Fibroblast of the conjunctiva (primary cell): ENCODE results near the gene LRIG1.

ENCODE experiments used
- DNase-seq: peaks from one replicate; pipeline ENCODE4 v3.0.0-alpha.2; 2010; ENCODE audit warnings: low read depth

The LRIG1 gene

DNA sequence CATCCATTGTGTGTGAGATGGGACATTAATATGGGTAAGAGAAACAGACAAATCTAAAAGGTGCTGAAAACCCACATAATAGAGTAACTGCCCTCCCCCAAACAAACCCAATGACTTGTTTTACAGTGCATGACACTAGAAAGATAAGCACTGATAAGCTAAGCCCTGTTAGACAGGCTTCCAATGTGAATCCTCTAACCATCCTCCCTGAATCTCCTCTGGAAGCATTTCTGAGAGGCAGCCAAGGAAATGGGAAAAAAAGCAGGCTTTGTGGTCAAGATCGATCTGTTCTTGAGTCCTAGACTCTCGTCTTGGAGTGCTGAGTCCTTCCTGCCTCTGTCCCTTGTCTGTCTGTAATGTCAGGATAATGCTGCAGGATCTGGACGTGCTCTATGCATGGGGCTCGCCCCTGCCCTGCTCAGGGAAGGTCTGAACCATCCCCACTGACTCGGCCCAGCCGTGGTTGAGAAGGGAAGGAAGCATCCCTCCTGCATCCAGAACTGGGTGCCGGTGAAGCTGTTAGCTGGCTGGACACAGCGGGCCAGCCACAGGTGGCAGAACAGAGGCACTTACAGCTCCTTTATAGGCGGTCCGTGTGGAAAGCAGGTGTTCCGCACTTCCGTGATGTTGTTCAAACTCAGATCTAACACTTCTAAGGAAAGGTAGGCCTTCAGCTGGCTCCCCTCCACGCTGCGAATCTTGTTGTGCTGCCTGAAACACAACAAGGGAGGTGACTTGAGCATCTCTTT is 84.1 kb downstream of the LRIG1 start:
- DNase-seq = no peak

GRCh38 chr3:66415867-66416428 is 84.9 kb downstream of the LRIG1 start:
- no peak for DNase-seq

- no peak for DNase-seq
Measured at GRCh38 chr3:66414846-66415245, 86.0 kb downstream of the LRIG1 start.

DNA sequence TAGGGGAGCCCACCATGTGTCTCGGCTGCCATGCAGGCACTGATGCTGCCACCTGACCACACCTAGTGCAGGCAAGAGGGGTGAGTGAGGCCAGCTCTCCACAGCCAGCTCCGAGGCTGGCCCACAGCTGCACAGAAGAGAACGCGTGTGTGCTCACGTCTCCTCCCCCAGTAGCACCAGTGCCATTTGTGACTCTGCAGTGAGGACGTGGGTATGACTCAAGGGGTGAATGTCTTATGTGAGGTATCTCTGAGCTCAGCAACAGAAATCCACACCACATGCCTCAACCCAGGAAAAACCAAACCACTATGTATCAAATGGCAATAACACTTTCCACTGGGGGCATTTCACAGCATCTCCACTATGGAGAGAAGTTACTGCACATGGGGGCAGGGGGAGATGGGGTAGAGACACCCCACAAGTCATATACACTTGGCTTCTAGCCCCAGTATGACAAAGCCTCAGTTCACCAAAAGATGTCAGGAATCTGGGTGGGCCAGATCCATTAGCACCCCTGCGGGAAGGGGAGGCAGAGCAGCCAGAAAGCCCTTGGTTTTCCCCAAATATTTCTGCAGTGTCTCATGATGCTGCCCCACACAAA is 87.6 kb downstream of the LRIG1 start:
- no peak for DNase-seq

DNA sequence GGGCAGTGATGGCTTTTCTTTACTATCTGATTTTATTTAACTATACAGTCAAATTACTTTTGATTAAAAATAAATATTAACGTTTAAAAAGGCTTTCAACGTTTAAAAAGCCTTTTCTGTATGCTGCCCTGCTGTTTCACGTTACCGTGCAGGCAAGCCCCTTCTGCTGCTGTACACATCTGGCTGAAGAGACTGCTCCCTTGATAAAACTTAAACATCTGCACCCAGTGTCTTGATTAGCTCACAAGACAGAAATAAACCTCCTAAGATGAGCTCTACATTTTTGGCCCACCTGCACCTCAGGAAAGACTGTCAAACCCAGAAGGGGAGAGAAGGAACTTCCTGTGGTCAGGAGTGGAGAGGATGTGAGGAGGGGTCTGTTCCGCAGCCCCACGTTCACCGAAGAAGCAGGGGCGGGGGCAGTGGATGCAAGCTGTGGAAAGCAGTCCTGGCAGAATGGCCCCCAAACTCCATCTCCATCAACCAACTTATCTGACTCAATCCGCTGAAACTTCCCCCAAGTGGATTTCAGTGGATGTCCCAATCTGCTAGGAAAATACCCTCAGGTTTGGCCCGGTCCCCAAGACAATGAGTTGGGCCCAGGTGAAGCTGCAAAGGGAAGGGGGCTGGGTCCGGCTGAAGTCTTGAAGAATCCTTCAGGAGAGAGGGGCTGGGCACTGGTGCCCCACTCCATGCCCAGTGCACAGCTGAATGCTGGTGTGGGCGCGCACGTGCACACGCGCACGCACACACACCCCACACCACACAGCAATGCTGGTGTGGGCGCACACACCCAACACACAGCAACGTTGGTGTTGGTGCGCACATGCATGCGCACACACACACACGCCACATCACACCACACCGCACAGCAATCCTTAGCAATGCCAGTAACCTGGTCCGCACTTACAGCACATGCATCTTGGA is 88.6 kb downstream of the LRIG1 start:
- DNase-seq = no peak

DNA sequence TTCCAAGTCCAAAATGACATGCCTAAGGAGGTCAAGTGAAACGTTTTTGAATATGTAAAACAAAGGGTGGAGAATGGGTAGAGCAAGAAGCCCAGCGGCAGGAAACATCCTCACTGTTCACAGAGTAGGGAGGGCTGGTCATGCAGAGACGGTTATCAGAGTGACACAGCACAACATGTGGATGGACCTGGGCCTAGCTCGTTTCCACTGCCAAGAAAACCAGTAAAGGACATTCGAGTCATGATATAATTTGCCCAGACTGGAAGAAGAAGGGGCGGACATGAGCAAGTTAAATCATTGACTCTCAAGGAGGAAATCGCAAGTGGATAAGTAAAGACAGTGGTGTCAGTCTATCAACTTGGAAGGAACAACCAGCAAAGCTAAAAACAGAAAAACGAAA is 89.3 kb downstream of the LRIG1 start:
- no peak for DNase-seq

DNA sequence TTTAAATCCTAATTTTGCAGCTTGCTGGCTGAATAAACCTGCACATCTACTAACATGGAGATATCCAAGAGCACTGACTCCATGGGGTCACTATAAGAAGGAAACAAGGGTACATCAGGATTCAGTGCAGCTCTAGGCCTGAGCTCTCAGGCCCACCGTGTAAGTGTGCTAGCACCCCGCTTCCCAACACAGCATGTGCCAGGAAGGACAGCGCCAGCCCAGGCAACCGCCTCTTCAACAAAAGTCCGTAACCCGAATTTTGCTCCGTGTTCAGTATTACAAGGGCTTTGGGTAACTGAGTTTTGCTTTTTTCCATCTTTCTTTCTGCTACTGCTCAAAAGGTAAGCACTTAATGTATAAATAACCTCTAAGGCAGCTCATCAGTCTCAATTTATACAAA is 89.8 kb downstream of the LRIG1 start:
- DNase-seq = no peak

- DNase-seq = no peak
Measured at GRCh38 chr3:66409771-66410754, 90.8 kb downstream of the LRIG1 start.

GRCh38 chr3:66407611-66408218 is 93.1 kb downstream of the LRIG1 start:
- no peak for DNase-seq

DNA sequence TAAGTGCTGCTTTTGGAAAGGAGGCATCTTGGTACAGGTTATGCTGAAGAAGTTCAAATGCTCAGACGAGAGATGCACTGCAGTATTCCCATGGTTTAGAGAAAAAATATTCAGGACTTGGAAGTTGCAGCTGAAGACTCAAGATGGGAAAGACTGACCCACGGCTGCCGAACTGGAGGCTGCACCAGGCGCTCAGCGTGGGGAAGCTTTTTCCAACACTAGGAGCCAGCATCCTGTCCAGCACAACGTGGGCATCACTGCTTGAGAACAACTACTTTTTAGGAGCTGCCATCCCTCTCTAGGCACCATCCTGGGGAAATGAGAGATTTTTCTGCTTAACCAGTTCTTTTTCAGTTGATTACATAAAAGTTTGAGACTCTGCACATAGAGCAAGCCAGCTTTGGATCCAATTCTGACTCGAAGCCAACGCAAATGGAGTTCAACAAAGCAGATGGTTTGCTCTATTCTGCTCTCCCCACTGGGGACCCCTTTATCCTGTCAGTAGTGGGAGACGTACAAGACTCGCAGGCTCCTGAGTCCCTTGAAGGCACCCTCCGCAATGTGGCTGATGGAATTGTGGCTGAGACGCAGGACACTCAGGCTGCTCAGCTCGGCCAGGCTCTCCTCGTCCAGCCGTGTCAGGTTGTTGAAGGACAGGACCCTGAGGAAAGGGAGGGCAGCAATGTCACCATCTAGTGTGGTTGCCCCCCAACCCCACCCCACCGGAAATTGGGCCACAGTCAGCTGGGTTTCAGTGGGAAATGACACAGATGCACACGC is 93.8 kb downstream of the LRIG1 start:
- no peak for DNase-seq

- DNase-seq = no peak
Measured at GRCh38 chr3:66406163-66406562, 94.7 kb downstream of the LRIG1 start.

GRCh38 chr3:66405701-66406091 is 95.1 kb downstream of the LRIG1 start:
- no peak for DNase-seq

DNA sequence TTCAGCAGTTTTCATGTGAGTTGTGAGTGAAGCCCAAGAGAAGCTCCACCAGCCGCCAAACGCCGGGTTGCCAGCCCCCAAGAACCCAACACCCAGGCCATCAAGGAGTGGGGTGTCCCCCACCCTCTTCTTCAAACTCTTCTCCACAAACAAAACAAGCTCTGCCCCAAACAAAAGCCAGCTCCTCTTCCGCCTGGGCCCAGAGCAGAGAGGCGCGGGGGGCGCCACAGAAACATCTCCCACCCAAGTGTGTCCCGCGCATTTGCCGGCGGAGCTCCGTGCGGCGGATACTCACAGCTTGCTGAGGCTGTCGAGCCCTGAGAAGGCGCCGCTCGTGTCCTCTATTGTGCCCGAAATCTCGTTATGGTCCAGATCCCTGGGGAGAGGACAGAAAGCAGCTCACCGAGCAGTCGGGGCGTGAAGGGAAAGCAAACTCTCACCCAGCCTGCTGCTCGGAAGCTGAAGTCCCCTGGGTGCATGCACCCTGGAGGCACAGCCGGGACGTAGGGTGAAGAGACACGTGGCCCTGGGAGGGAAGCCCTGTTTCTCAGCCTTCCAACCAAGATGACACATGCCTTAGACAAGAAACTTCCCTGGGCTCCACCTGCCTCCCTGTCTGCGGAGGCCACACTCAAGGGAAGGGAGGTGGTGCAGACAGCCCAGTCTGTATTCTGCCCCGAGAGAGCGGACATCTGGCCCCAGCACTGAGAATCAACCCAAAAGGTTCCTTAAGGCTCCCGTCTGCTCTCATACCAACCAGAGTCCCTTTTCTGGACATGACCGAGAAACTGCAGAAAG is 95.7 kb downstream of the LRIG1 start:
- no peak for DNase-seq

- no peak for DNase-seq
Measured at GRCh38 chr3:66404197-66404596, 96.6 kb downstream of the LRIG1 start.

- DNase-seq = no peak
Measured at GRCh38 chr3:66403323-66403990, 97.4 kb downstream of the LRIG1 start.

DNA sequence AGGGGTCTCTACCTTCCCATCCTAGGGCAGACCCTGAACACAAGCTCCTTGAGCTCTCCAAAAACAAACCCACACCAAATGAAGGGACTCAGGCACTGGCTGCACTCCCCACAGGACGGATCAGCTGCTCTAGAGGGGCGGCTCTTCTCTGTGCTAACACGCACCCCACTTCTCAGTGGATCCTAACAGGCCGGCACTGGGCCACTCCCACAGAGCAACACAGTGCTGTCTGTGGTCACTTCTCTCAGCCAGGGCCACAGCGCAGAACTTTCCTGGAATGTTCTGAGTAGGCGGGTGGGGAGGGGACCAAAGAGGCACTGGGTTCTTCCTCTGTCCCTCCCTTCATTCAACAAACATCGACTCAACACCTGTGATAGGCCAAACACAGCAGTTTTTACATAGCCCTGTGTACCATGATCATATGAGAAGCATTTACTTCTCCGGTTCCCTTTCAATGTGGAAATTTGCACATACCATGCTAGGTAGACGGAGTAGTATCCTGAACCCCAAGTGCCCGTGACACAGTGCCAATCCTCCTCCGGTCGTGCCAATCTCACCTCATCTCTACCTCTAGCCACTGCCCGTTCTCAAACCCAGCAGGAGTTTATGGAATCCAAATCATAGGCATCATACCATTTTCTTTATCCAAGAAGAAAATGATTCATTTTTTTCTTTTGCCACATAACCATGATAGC is 98.1 kb downstream of the LRIG1 start:
- DNase-seq = no peak

DNA sequence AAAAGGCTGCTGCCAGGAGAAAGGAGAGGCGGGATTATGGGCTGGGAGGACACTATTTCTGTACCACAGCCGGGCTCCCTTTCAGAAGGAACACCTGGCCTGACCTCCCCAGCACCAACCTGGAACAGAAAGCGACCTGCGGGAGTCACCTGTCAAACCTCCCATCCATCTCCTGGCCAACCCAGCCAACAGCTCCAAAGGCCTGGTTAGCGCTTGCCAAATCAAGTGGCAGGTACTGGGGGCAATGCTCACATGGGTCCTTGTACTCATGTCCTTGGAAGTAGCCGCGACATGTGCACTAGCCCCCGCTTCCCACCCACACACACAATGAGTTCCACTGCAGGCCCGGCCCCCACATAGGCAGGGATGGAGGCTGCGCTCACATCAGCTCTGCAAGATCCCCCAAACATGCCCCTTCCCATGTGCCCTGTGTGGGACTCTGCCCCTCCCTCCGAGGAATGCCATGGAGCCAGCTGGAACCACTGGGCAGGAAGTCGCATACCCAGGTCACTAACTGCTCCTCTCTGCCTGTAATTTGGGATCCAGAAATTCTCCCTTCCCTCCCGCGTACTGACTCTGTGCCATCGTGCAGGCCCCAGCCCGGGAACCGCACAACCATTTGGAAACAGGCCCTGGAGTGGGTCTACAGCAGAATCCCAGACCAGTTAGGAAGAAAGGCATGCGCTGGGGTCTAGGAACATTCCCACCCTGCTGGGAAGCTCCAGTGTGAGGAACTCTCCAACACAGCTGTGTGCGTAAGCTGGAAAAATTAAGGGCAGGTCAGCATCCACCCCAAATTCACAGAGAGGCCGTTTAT is 98.9 kb downstream of the LRIG1 start:
- DNase-seq = no peak
